GM23248 (cell line): Measurements from ENCODE around the gene SYT15. TPM values are rescaled to one million over a fixed set of nuclear protein-coding genes. Genes with fewer than 3 reads are reported as not detected.
"Not testable (repeated sequence)": the region's sequence is repeated elsewhere in the genome, so short reads cannot be mapped to it uniquely, and the experiment has no call there.

ENCODE experiments used
- DNase-seq: peaks from one replicate; pipeline ENCODE4 v3.0.0-alpha.2; 2015
- H2AFZ ChIP-seq: fragments of 200-600 bp; sonication (generic); 2 replicates; pipeline ENCODE4 v1.6.1; 2016; ENCODE audit warnings: antibody characterized with exemption
- H3F3A ChIP-seq: fragments of 200-600 bp; sonication (generic); 2 replicates; pipeline ENCODE4 v1.6.1; 2016; ENCODE audit warnings: mild to moderate bottlenecking, antibody characterized with exemption, mixed run types; ENCODE audit not compliant: insufficient read depth
- H3K27ac ChIP-seq: fragments of 200-600 bp; sonication (generic); 2 replicates; pipeline ENCODE4 v1.5.1; 2016; ENCODE audit warnings: mild to moderate bottlenecking
- H3K27me3 ChIP-seq: fragments of 200-600 bp; sonication (generic); replicated peaks from 2 replicates; pipeline ENCODE4 v1.6.1; 2016; ENCODE audit warnings: mild to moderate bottlenecking; ENCODE audit not compliant: insufficient read depth
- H3K36me3 ChIP-seq: fragments of 200-600 bp; sonication (generic); 2 replicates; pipeline ENCODE4 v1.6.1; 2016; ENCODE audit warnings: low read depth, mild to moderate bottlenecking
- H3K4me1 ChIP-seq: fragments of 200-600 bp; sonication (generic); 2 replicates; pipeline ENCODE4 v1.6.1; 2016; ENCODE audit warnings: mild to moderate bottlenecking; ENCODE audit not compliant: insufficient read depth
- H3K4me2 ChIP-seq: fragments of 200-600 bp; sonication (generic); one replicate; pipeline ENCODE4 v1.6.1; 2016; ENCODE audit warnings: mild to moderate bottlenecking; ENCODE audit not compliant: unreplicated experiment
- H3K4me3 ChIP-seq: fragments of 200-600 bp; sonication (generic); 2 replicates; pipeline ENCODE4 v1.5.1; 2016; ENCODE audit warnings: mild to moderate bottlenecking
- H3K79me2 ChIP-seq: fragments of 200-600 bp; sonication (generic); 2 replicates; pipeline ENCODE4 v1.6.1; 2016; ENCODE audit warnings: mild to moderate bottlenecking; ENCODE audit not compliant: insufficient read depth
- H3K9ac ChIP-seq: fragments of 200-600 bp; sonication (generic); 2 replicates; pipeline ENCODE4 v1.6.1; 2016; ENCODE audit warnings: mild to moderate bottlenecking
- H3K9me2 ChIP-seq: fragments of 200-600 bp; sonication (generic); 2 replicates; pipeline ENCODE4 v1.6.1; 2016; ENCODE audit warnings: mixed run types, mild to moderate bottlenecking, moderate library complexity; ENCODE audit not compliant: insufficient read depth
- H3K9me3 ChIP-seq: fragments of 200-600 bp; sonication (generic); one replicate; pipeline ENCODE4 v1.6.1; 2017; ENCODE audit warnings: low read depth
- H4K20me1 ChIP-seq: fragments of 200-600 bp; sonication (generic); 2 replicates; pipeline ENCODE4 v1.6.0; 2016; ENCODE audit not compliant: insufficient read depth
- WGBS, 2 experiments: methylation state at CpG; one replicate each; pipeline ENCODE4 v1.1.6; 2015 to 2017; ENCODE audit warnings: low lambda C conversion rate in 2 of 2, low coverage in 1 of 2; ENCODE audit errors: missing lambda C conversion rate in 2 of 2; 5-methylcytosine and 5-hydroxymethylcytosine counted together
- in situ Hi-C: fragments of 300-500 bp; cut with MboI; formaldehyde crosslinking; loops from 2 replicates; pipeline ENCODE4 v1.15.0; 2020
- polyA plus RNA-seq: library from polyadenylated mRNA; unstranded; fragments of >200 nt; fragmentation: Nextera tagmentation; extraction: Ambion mirVana; gene quantifications from 2 replicates; pipeline ENCODE4 v1.2.1, GENCODE V29; 2016
- total RNA-seq: library from RNA; depleted of rRNA; stranded (reverse); fragments of >200 nt; shearing (Covaris generic); gene quantifications from 2 replicates; pipeline ENCODE4 v1.2.3, GENCODE V29; 2014

Gene SYT15
- total and polyA plus RNA-seq, 2 experiments from 2014 or later, result 1.2 to 2.3 TPM

DNA sequence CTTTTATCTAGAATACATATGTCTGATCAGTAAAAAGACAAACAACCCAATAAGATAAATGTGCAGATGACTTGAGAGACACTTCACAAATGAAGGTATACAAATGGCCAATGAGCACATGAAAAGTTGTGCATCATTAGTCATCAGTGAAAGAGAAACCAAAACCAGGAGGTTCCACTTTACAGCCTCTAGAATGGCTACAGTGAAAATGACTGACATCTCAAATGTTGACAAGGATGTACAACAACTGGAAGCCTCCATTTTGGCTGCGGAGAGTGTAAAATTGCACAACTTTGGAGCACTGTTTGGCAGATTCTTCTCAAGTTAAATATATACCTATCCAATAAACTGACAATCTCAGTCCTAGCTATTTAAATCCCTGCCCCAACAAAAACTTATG lies 21.6 kb downstream of the SYT15 start:
- DNase-seq, H3K4me2 ChIP-seq, in situ Hi-C loops, H2AFZ ChIP-seq, H3K9me2 ChIP-seq, H4K20me1 ChIP-seq, H3K9ac ChIP-seq, H3K9me3 ChIP-seq, H3K4me3 ChIP-seq, H3K27ac ChIP-seq, H3F3A ChIP-seq, H3K79me2 ChIP-seq, H3K27me3 ChIP-seq, H3K4me1 ChIP-seq, H3K36me3 ChIP-seq: not testable (repeated sequence)
- WGBS, 2 experiments, result 50 to 61% methylated on average over 1 of the region's 1 CpG

DNA sequence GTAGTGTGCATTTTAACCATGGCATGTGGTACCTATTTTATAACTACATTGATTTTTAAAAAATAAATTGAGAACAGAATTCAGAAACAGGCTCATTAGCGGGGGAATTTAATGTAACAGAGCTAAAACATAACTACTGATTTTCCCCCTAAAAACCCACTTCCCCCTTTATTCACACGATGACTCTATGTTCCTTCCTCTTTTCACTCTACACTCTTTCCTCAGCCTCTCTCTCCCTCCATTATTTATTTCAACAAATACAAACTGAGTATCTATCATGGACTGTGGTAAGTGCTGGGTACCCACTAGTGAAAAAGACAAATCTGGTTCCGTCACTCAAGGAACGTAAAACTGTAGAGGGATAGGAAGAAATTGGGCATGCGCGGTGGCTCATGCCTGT lies 36.6 kb downstream of the SYT15 start:
- DNase-seq, H3F3A ChIP-seq, H3K27me3 ChIP-seq, H4K20me1 ChIP-seq, H3K4me3 ChIP-seq, H3K36me3 ChIP-seq, H3K4me1 ChIP-seq, H3K27ac ChIP-seq, H3K9me2 ChIP-seq, H3K9me3 ChIP-seq, in situ Hi-C loops, H3K79me2 ChIP-seq, H2AFZ ChIP-seq, H3K9ac ChIP-seq, H3K4me2 ChIP-seq: not testable (repeated sequence)
- WGBS, 2 experiments, result no CpG with 5 or more reads among the region's 6 CpGs

DNA sequence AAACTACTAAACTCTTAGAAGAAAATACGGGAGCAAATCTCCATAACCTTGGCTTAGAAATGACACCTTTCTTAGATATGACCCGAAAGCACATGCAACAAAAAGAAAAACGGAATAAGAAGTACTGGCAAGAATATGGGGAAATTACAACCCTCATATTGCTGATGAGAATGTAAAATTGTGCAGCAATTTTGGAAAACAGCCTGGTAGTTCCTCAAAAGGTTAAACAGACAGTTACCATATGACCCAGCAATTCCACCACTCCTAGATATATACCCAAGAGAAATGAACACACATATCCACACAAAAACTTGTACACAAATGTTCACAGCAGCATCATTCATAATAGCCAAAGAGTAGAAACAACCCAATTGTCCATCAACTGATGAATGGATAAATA lies 37.3 kb downstream of the SYT15 start:
- H3K4me1 ChIP-seq, H3K4me2 ChIP-seq, H3F3A ChIP-seq, H2AFZ ChIP-seq, H3K79me2 ChIP-seq, H3K27ac ChIP-seq, H3K4me3 ChIP-seq, H3K9me2 ChIP-seq, H3K36me3 ChIP-seq, DNase-seq, in situ Hi-C loops, H4K20me1 ChIP-seq, H3K9ac ChIP-seq, H3K27me3 ChIP-seq, H3K9me3 ChIP-seq: not testable (repeated sequence)
- WGBS, 2 experiments, result no CpG with 5 or more reads among the region's 3 CpGs

DNA sequence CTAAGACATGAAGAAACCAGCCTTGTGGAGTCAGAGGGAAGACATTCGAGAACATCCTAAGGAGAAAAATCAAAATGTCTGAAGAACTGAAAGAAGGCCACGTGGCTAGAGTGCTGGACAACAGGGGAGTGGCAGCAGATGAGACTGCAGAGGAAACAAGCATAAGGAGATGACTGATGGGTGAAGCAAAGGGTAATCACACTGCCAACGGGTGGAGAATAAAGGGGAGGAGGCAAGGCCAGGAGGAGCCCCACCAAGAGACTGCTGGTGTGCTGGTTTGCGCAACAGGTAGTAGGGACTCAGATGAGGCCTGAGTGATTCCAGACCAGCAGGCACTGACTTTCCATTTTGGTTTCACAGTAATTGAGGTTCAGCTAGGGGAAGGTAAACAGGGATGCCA lies 38.2 kb downstream of the SYT15 start:
- DNase-seq, H3K79me2 ChIP-seq, H3K9me2 ChIP-seq, H2AFZ ChIP-seq, H4K20me1 ChIP-seq, in situ Hi-C loops, H3K27ac ChIP-seq, H3K27me3 ChIP-seq, H3K9ac ChIP-seq, H3K4me1 ChIP-seq, H3K4me2 ChIP-seq, H3K4me3 ChIP-seq, H3K9me3 ChIP-seq, H3K36me3 ChIP-seq, H3F3A ChIP-seq: not testable (repeated sequence)
- WGBS, 2 experiments, result 42 to 63% methylated on average over 3 to 4 of the region's 4 CpGs

DNA sequence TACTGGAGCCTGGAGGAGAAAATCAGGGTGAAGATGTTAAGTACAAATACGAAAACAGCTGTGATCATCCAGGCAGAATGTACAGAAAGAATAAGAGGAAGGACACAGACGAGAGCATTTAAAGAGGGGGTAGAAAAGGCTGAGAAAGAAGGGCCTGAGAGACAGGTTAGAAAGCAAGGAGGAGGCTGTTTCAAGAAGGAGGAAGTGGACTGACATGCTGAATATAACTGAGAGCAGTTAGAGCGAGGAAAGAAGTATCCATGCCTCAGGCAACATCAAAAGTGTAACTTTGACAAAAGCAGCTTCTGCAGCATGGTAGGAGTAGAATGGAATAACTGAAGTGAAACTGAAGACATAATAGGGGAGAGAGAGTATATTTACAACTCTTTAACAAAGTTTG lies 39.0 kb downstream of the SYT15 start:
- H3K79me2 ChIP-seq, H2AFZ ChIP-seq, H3K9me2 ChIP-seq, H3F3A ChIP-seq, H3K36me3 ChIP-seq, H3K4me1 ChIP-seq, H3K9me3 ChIP-seq, H3K27ac ChIP-seq, in situ Hi-C loops, H3K4me2 ChIP-seq, H3K27me3 ChIP-seq, H3K4me3 ChIP-seq, H3K9ac ChIP-seq, DNase-seq, H4K20me1 ChIP-seq: not testable (repeated sequence)
- 33 to 56% methylated on average over 2 of the region's 3 CpGs for WGBS, 2 experiments

DNA sequence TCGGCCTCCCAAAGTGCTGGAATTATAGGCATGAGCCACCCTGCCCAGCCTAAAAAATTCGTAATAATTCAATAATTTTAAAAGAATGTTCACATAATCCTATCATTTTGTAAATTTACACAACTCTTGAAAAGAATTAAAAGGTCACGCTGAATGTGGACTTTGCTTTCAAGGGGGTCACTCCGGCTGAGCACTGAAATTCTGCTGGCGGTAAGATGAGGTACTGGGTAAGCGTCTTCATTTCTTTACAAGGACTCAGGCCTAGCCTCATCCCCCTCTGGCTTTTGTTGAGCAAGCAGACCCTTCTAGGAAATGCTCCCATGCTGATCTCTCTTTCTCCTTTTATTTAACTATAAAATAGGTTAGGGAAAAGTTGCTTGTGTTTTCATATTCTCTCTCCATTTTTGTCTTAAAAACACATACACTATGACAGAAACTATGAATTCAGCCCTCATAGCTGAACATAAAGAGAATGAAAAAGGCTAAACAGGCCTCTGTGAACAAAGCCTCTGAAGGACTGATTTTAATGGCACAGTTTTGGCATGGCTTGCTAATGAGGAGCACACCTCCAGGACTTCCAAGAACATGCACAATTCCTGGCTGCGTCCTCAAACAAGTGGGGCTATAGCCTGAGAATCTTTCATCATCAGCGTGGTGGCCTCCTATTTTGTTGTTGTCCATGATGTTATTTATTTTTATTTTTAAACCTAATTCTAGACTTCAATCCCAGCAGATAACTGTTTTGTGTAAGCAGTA lies 45.1 kb downstream of the SYT15 start:
- 73 to 94% methylated on average over 3 to 4 of the region's 8 CpGs for WGBS, 2 experiments

DNA sequence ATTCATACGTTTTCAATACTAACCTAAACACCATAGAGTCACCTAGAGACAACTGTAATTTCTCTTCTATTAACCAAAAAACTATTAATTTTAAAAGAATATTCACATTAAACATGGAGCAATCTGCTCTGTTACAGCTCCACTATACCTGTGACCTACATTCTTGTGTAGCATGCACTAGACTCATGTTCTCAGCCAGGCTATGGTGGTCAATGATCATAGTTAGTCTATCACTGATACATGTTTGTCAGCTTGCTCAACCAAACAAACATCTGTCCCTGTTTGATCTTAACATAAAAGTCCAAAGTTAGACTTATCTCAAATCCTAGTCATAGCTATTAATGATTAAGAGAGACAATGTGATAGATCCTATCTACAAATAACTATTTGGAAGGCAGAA lies 50.9 kb downstream of the SYT15 start:
- no CpG with 5 or more reads among the region's 1 CpG for WGBS, 2 experiments
- DNase-seq, H3K27me3 ChIP-seq, H3F3A ChIP-seq, in situ Hi-C loops, H3K9me2 ChIP-seq, H3K4me3 ChIP-seq, H3K79me2 ChIP-seq, H3K27ac ChIP-seq, H3K9ac ChIP-seq, H3K9me3 ChIP-seq, H3K4me1 ChIP-seq, H3K4me2 ChIP-seq, H2AFZ ChIP-seq, H4K20me1 ChIP-seq, H3K36me3 ChIP-seq: not testable (repeated sequence)

More for the DNA sequence above, 45.1 kb downstream of the SYT15 start:
- in situ Hi-C loops, H3K4me3 ChIP-seq, H3K9me2 ChIP-seq, H3F3A ChIP-seq, H4K20me1 ChIP-seq, H3K9me3 ChIP-seq, H3K79me2 ChIP-seq, H2AFZ ChIP-seq, H3K27ac ChIP-seq, H3K9ac ChIP-seq, H3K27me3 ChIP-seq, H3K4me2 ChIP-seq, DNase-seq, H3K4me1 ChIP-seq, H3K36me3 ChIP-seq: not testable (repeated sequence)

DNA sequence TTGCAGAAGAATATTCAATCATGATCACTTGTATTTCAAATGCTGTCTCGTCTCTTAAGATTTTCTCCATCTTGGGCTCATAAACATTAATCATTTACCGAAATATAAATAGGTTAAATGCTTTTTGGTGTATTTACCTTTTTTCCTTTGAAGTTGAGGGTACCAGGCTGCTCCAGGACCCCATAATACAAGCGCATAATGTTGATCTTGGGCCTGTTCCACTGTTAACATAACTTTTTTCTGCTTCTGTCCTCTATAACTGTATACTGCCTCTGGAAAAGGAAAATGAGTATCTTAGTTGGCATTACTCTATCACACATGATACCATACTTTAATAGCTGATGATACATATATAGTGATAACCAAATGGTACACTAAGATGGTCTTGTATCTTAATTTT lies 51.9 kb downstream of the SYT15 start:
- H3K4me1 ChIP-seq, DNase-seq, in situ Hi-C loops, H3K27me3 ChIP-seq, H3K4me2 ChIP-seq, H3K27ac ChIP-seq, H2AFZ ChIP-seq, H4K20me1 ChIP-seq, H3K9ac ChIP-seq, H3K9me2 ChIP-seq, H3F3A ChIP-seq, H3K79me2 ChIP-seq, H3K9me3 ChIP-seq, H3K36me3 ChIP-seq, H3K4me3 ChIP-seq: not testable (repeated sequence)
- no CpG with 5 or more reads among the region's 3 CpGs for WGBS, 2 experiments
